ENCODE results near the gene EEF1AKMT2. TPM values are rescaled to one million over a fixed set of nuclear protein-coding genes. Genes with fewer than 3 reads are reported as not detected.

EEF1AKMT2 gene
- total RNA-seq (10 to 100 TPM; 18.2 to 18.6 TPM), polyA plus RNA-seq (21.1 TPM)

DNA sequence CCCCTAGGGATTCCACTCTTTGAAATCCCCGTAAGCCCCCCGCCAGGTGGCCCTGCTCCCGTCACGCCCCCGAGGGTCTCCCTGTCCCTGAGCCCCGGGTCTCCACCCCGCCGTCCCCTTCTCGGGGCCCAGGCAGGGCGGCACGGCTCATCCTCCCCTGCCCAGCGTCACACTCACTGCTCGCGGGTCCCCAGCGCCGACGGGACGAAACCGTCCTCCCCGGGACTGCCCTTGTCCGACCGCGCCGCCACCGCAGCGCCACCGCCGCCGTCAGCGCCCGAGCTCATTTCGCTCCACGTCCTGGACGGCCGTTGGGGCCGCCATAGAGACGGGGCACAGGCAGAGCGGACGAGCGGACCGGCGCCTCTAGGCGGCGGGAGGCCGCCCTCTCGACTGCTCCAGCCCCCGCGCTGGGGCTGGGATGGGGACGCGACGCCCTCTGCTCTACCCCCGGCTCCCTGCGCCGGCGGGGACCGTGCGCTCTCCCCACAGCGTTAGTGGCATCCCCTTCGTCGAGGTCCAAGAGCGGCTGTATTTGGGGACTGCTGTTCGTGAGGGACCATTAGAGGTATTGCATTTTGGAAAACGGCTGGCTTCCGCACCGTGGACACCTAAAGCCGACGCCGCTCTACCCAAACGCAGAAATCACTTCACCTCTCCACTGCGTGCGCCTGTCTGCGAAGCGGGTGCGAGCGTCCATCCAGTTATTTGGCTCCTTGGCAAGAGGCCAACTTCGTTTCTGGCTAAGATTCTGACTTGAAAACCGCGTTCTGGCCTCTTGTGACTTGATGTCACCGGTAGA, at the start of gene EEF1AKMT2:
Gene EEF1AKMT2, minus strand, starts transcription at position 341 of the 802 bp plus-strand sequence. Its CDS starts 54 bp downstream, at position 287.
- CTCF ChIA-PET = no interaction called here
- peak within 1 kb of the TSS; percentile 59 to 98 (median 94) for H3K27ac Mint-ChIP-seq
- H3K27ac ChIP-seq (ENCODE audit: low read depth, low read length) = peak within 1 kb of the TSS; percentile 90
- H3K9me3 Mint-ChIP-seq = no peaks in the 10 kb centered on the region
- H3K27me3 ChIP-seq (ENCODE audit: insufficient read depth, low read length, poor library complexity, severe bottlenecking) = no peaks in the 10 kb centered on the region
- H3K4me3 ChIP-seq (ENCODE audit: low read length) = peak within 1 kb of the TSS; percentile 100
- H3K4me3 Mint-ChIP-seq = peak within 1 kb of the TSS; percentile 95 to 99 (median 96)
- peaks cover 15 to 28% (median 20%) of the 10 kb centered on the region in 3 donors for H3K4me1 Mint-ChIP-seq
- no peaks in the 10 kb centered on the region for H3K27me3 Mint-ChIP-seq
- peak; percentile 64 to 86 (median 81) for DNase-seq
- peaks cover 13% of the 10 kb centered on the region for H3K4me1 ChIP-seq (ENCODE audit: insufficient read depth, low read length)
- no peaks in the 10 kb centered on the region for H3K36me3 ChIP-seq (ENCODE audit: insufficient read depth, low read length)
- peaks cover 0 to 27% (median 7%) of the 10 kb centered on the region in 3 donors for H3K36me3 Mint-ChIP-seq
- no peaks in the 10 kb centered on the region for H3K9me3 ChIP-seq (ENCODE audit: low read length)
- POLR2A ChIA-PET = interaction anchor here (0.6 to 1.8 kb wide), 4 partner anchors 8 to 247 kb away, joined by 3 to 33 read pairs (median 4); partner anchors contain the start of gene ABRAXAS2

DNA sequence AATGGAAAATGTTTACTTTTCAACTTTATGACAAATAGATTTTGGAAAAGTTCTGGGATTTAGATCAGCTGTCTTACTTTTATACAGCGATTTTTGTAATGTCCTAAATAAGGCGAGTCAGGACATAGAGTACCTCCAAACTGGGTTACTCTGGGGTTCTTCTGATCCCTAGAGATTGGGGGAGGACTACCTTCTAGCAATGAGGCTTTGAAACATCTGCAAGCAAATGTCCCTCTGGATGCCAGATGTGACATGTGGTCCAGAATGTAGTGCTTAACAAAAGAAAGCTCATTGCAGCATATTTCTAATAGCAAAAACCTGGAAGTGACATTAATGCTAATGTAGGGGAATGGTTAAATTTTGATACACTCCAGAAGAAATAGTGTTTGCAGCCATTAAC, 46.0 kb upstream of the EEF1AKMT2 start:
- H3K4me1 ChIP-seq (ENCODE audit: insufficient read depth, low read length) = no peaks in the 10 kb centered on the region
- H3K27ac ChIP-seq (ENCODE audit: low read depth, low read length) = no peak overlapping the region
- H3K4me3 ChIP-seq (ENCODE audit: low read length) = no peak overlapping the region
- peaks cover 0 to 38% (median 14%) of the 10 kb centered on the region in 3 donors for H3K36me3 Mint-ChIP-seq
- no peaks in the 10 kb centered on the region for H3K27me3 ChIP-seq (ENCODE audit: insufficient read depth, low read length, poor library complexity, severe bottlenecking)
- H3K4me3 Mint-ChIP-seq = no peak overlapping the region
- H3K27me3 Mint-ChIP-seq = no peaks in the 10 kb centered on the region
- CTCF ChIA-PET = no interaction called here
- no peaks in the 10 kb centered on the region for H3K9me3 ChIP-seq (ENCODE audit: low read length)
- H3K9me3 Mint-ChIP-seq = no peaks in the 10 kb centered on the region
- H3K27ac Mint-ChIP-seq = peak overlapping the region in 1 of 8 donors; percentile 6
- POLR2A ChIA-PET = no interaction called here
- DNase-seq = no peak
- H3K36me3 ChIP-seq (ENCODE audit: insufficient read depth, low read length) = peaks cover 18% of the 10 kb centered on the region
- H3K4me1 Mint-ChIP-seq = no peaks in the 10 kb centered on the region

DNA sequence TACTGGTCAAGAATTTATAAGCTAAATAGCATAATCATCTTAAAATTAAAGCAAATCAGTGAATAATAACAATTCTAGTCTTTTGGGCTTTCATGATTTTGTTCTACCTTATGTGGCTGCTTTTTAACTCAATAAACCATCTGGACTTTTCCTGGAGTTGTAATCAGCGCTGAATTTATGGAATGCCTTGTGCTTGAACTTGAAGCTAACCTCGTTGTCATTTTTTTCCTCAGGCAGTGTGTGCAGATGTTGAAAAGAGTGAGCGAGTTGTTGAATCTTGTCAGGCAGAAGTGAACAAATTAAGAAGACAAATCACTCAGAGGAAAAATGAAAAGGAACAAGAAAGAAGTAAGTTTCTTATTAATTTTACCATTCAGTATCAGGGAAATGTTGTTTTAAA, 39.4 kb upstream of the EEF1AKMT2 start:
- peaks cover 50% of the 10 kb centered on the region for H3K36me3 ChIP-seq (ENCODE audit: insufficient read depth, low read length)
- H3K27ac ChIP-seq (ENCODE audit: low read depth, low read length) = no peak overlapping the region
- peak overlapping the region in 3 of 8 donors; percentile 22 to 38 (median 23) for H3K27ac Mint-ChIP-seq
- H3K4me1 Mint-ChIP-seq = no peaks in the 10 kb centered on the region
- H3K4me3 ChIP-seq (ENCODE audit: low read length) = no peak overlapping the region
- POLR2A ChIA-PET = no interaction called here
- DNase-seq = no peak
- no peaks in the 10 kb centered on the region for H3K27me3 ChIP-seq (ENCODE audit: insufficient read depth, low read length, poor library complexity, severe bottlenecking)
- no peaks in the 10 kb centered on the region for H3K9me3 Mint-ChIP-seq
- H3K4me1 ChIP-seq (ENCODE audit: insufficient read depth, low read length) = no peaks in the 10 kb centered on the region
- no peaks in the 10 kb centered on the region for H3K27me3 Mint-ChIP-seq
- H3K36me3 Mint-ChIP-seq = peaks cover 5 to 82% (median 25%) of the 10 kb centered on the region in 3 donors
- CTCF ChIA-PET = no interaction called here
- no peak overlapping the region for H3K4me3 Mint-ChIP-seq
- H3K9me3 ChIP-seq (ENCODE audit: low read length) = no peaks in the 10 kb centered on the region

DNA sequence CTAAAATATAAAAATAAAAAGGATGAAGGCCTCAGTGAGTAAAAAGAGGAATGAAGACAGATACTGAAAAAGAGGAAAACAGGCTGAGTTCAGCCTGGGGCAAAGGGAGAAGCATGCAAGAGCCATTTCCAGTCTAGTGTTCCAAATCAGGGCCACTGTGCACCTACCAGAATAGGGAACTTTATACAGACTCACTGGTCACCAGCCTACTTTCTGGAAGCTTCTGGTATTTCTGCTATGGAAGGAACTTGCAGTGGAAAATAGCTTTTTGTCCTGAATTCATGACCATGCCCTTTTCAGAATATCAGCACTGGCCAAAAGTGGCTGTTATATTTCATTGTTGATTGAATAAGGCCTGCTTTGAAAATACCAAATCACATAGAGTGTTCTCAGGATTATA, 38.8 kb upstream of the EEF1AKMT2 start:
- H3K36me3 Mint-ChIP-seq = peaks cover 5 to 79% (median 20%) of the 10 kb centered on the region in 3 donors
- H3K27ac Mint-ChIP-seq = peak overlapping the region in 2 of 8 donors; percentile 38 to 58
- Histone ChIP-seq H3K27me3 (ENCODE audit: insufficient read depth, low read length, poor library complexity, severe bottlenecking) (no peaks in the 10 kb centered on the region), H3K4me3 (ENCODE audit: low read length) (no peak overlapping the region), H3K4me1 (ENCODE audit: insufficient read depth, low read length) (no peaks in the 10 kb centered on the region), H3K36me3 (ENCODE audit: insufficient read depth, low read length) (peaks cover 43% of the 10 kb centered on the region), H3K9me3 (ENCODE audit: low read length) (no peaks in the 10 kb centered on the region), H3K27ac (ENCODE audit: low read depth, low read length) (no peak overlapping the region)
- no peak overlapping the region for H3K4me3 Mint-ChIP-seq
- H3K4me1 Mint-ChIP-seq = no peaks in the 10 kb centered on the region
- H3K9me3 Mint-ChIP-seq = no peaks in the 10 kb centered on the region
- ChIA-PET CTCF (interaction anchor here (1.2 to 1.7 kb wide), 2 partner anchors 14 to 291 kb away, joined by 3 read pairs; no protein-coding TSS in a partner anchor), POLR2A (no interaction called here)
- DNase-seq = no peak
- no peaks in the 10 kb centered on the region for H3K27me3 Mint-ChIP-seq

DNA sequence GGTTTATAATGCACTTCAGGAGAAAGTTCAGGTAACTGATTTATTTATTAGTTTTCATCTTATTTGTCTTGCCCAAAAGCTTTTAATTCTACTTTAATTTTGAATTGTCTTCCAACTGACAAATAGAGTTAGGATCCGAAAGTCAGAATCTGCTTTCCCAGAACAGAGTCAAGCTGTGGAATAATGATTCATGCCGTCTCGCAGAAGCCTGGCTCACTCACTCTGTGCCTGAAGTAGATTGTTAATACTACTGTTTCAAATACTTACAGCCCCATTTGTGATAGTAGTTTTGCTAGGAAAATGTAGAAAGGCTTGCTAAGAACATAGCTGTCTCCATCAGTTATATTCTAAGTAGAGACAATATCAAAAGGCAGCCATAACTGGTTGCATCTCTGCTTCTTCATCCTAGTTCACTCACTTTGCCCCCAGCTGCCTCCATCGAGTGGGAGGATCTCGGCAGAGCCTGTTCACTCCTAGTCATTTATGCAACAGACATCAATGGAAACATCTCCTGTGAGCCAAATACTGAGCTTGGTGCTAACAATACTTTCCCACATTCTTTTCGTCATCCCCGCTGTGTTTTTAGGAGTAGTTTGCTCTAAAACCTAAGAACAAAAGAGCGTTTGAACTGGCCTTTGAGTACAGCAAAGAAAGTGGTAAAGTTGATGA, 37.9 kb upstream of the EEF1AKMT2 start:
- CTCF ChIA-PET = interaction anchor here (1.2 to 1.7 kb wide), 2 partner anchors 13 to 290 kb away, joined by 3 read pairs; no protein-coding TSS in a partner anchor
- Mint-ChIP-seq H3K36me3 (peaks cover 5 to 74% (median 15%) of the 10 kb centered on the region in 3 donors), H3K4me1 (no peaks in the 10 kb centered on the region), H3K27me3 (peaks cover 0 to 2% of the 10 kb centered on the region in 2 donors), H3K9me3 (no peaks in the 10 kb centered on the region), H3K4me3 (no peak overlapping the region), H3K27ac (no peak overlapping the region)
- Histone ChIP-seq H3K27me3 (ENCODE audit: insufficient read depth, low read length, poor library complexity, severe bottlenecking) (no peaks in the 10 kb centered on the region), H3K9me3 (ENCODE audit: low read length) (no peaks in the 10 kb centered on the region), H3K4me1 (ENCODE audit: insufficient read depth, low read length) (no peaks in the 10 kb centered on the region), H3K4me3 (ENCODE audit: low read length) (no peak overlapping the region), H3K27ac (ENCODE audit: low read depth, low read length) (no peak overlapping the region), H3K36me3 (ENCODE audit: insufficient read depth, low read length) (peaks cover 35% of the 10 kb centered on the region)
- POLR2A ChIA-PET = no interaction called here
- DNase-seq = no peak

DNA sequence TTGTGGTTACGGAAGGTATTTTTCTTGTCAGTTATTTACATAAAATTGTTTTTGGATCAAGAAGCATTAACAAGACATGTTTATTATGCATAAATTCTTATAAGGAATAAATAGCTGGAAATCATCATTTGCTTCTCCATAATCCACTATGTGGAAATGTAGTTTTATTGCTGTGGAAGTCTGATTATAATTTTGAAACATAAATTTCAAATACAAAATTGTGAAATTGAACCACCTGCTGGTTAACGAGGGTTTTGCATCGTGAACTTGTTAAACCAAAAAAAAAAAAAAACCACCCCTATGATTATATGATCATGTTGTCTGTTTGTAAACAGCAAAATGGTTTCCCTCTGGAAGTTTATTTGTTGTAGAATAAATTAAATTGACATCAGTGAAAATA, 35.8 kb upstream of the EEF1AKMT2 start:
- peaks cover 0 to 2% of the 10 kb centered on the region in 2 donors for H3K27me3 Mint-ChIP-seq

DNA sequence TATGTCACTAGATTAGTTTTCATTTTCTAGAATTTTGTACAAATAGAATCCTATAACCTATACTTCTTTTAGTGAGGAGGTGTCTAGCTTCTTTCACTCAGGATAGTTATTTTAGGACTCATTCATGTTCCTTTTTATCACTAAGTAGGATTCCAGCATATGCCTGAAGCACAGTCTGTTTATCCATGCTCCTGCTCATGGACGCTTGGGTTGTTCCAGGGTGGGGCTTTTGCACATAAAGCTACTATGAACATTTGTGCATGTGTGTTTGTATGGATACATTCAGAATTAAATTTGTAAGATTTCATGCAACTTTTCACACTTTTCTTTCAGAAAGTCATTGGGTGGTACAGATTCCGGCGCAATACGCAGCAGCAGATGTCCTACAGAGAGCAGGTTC, 34.6 kb upstream of the EEF1AKMT2 start:
- peaks cover 38% of the 10 kb centered on the region for H3K36me3 ChIP-seq (ENCODE audit: insufficient read depth, low read length)

More for the DNA sequence above, 35.8 kb upstream of the EEF1AKMT2 start:
- CTCF ChIA-PET = interaction anchor here (1.0 to 1.1 kb wide), 2 partner anchors 8 to 297 kb away, joined by 4 to 5 read pairs; no protein-coding TSS in a partner anchor
- POLR2A ChIA-PET = no interaction called here
- peaks cover 37% of the 10 kb centered on the region for H3K36me3 ChIP-seq (ENCODE audit: insufficient read depth, low read length)
- H3K36me3 Mint-ChIP-seq = peaks cover 5 to 71% (median 18%) of the 10 kb centered on the region in 3 donors
- no peaks in the 10 kb centered on the region for H3K27me3 ChIP-seq (ENCODE audit: insufficient read depth, low read length, poor library complexity, severe bottlenecking)
- no peaks in the 10 kb centered on the region for H3K4me1 ChIP-seq (ENCODE audit: insufficient read depth, low read length)
- H3K9me3 Mint-ChIP-seq = no peaks in the 10 kb centered on the region
- no peak overlapping the region for H3K27ac ChIP-seq (ENCODE audit: low read depth, low read length)
- DNase-seq = peak in 1 of 5 donors; percentile 3
- H3K4me1 Mint-ChIP-seq = no peaks in the 10 kb centered on the region
- H3K4me3 ChIP-seq (ENCODE audit: low read length) = no peak overlapping the region
- H3K9me3 ChIP-seq (ENCODE audit: low read length) = no peaks in the 10 kb centered on the region
- H3K27ac Mint-ChIP-seq = no peak overlapping the region
- no peak overlapping the region for H3K4me3 Mint-ChIP-seq

More for the DNA sequence above, 34.6 kb upstream of the EEF1AKMT2 start:
- CTCF ChIA-PET = interaction anchor here (0.7 to 1.2 kb wide), 3 partner anchors 12 to 296 kb away, joined by 3 to 5 read pairs (median 4); no protein-coding TSS in a partner anchor
- H3K4me3 Mint-ChIP-seq = no peak overlapping the region
- H3K36me3 Mint-ChIP-seq = peaks cover 11 to 70% (median 23%) of the 10 kb centered on the region in 3 donors
- DNase-seq = no peak
- H3K9me3 ChIP-seq (ENCODE audit: low read length) = no peaks in the 10 kb centered on the region
- no peak overlapping the region for H3K4me3 ChIP-seq (ENCODE audit: low read length)
- H3K4me1 Mint-ChIP-seq = no peaks in the 10 kb centered on the region
- no peaks in the 10 kb centered on the region for H3K4me1 ChIP-seq (ENCODE audit: insufficient read depth, low read length)
- peaks cover 0 to 2% of the 10 kb centered on the region in 2 donors for H3K27me3 Mint-ChIP-seq
- no peaks in the 10 kb centered on the region for H3K27me3 ChIP-seq (ENCODE audit: insufficient read depth, low read length, poor library complexity, severe bottlenecking)
- POLR2A ChIA-PET = no interaction called here
- peak overlapping the region in 1 of 8 donors; percentile 59 for H3K27ac Mint-ChIP-seq
- no peak overlapping the region for H3K27ac ChIP-seq (ENCODE audit: low read depth, low read length)
- no peaks in the 10 kb centered on the region for H3K9me3 Mint-ChIP-seq

Data from CD8-positive, alpha-beta memory T cell (primary cell).